Thoracic aorta (tissue), 2 donors: ENCODE results near the gene METAP1D. TPM values are rescaled to one million over a fixed set of nuclear protein-coding genes. Genes with fewer than 3 reads are reported as not detected.

Experiments used
- ATAC-seq: fragments of 150-250 bp; one replicate; pipeline ENCODE4 v1.8.0; 2017; ENCODE audit warnings: low read depth; ENCODE audit not compliant: insufficient number of reproducible peaks, low FRiP score
- DNase-seq: peaks from one replicate; pipeline ENCODE4 v3.0.0-alpha.2; 2020; ENCODE audit warnings: low spot score
- H3K27ac ChIP-seq, 2 donors: fragments of 200-600 bp; sonication (generic); 1 replicate in 1 of 2; 2 replicates in 1 of 2; pipeline ENCODE4 v1.5.1; 2016; ENCODE audit warnings: mild to moderate bottlenecking in 2 of 2, moderate library complexity in 2 of 2
- H3K27me3 ChIP-seq: fragments of 200-600 bp; sonication (generic); replicated peaks from 2 replicates; pipeline ENCODE4 v1.6.0; 2016; ENCODE audit warnings: mild to moderate bottlenecking; ENCODE audit not compliant: insufficient read depth
- H3K36me3 ChIP-seq: fragments of 200-600 bp; sonication (generic); one replicate; pipeline ENCODE4 v1.5.1; 2016
- H3K4me1 ChIP-seq, 2 donors: fragments of 200-600 bp; sonication (generic); 1 replicate in 1 of 2; 2 replicates in 1 of 2; pipeline versions ENCODE4 v1.5.1 to v1.6.0; 2016; ENCODE audit warnings: low read depth in 2 of 2, mild to moderate bottlenecking in 1 of 2; ENCODE audit not compliant: control insufficient read depth in 1 of 2
- H3K4me3 ChIP-seq: fragments of 200-600 bp; sonication (generic); 2 replicates; pipeline ENCODE4 v1.5.1; 2016; ENCODE audit warnings: mild to moderate bottlenecking
- H3K9me3 ChIP-seq: fragments of 200-600 bp; sonication (generic); 2 replicates; pipeline ENCODE4 v1.5.1; 2016
- total RNA-seq, 2 donors: library from RNA; depleted of rRNA; stranded (reverse); fragments of >200 nt; gene quantifications; one replicate each; pipeline versions ENCODE4 v1.1.0 to v1.2.3, GENCODE V29; 2016
- TF ChIP-seq, protein P1 (sequence below): fragments of 200-600 bp; sonication (generic); IDR thresholded peaks from one replicate; pipeline ENCODE4 v1.5.1; 2019; ENCODE audit warnings: antibody characterized with exemption

The METAP1D gene
- total RNA-seq, 2 donors from 2014 or later = 3.2 to 10.8 TPM

DNA sequence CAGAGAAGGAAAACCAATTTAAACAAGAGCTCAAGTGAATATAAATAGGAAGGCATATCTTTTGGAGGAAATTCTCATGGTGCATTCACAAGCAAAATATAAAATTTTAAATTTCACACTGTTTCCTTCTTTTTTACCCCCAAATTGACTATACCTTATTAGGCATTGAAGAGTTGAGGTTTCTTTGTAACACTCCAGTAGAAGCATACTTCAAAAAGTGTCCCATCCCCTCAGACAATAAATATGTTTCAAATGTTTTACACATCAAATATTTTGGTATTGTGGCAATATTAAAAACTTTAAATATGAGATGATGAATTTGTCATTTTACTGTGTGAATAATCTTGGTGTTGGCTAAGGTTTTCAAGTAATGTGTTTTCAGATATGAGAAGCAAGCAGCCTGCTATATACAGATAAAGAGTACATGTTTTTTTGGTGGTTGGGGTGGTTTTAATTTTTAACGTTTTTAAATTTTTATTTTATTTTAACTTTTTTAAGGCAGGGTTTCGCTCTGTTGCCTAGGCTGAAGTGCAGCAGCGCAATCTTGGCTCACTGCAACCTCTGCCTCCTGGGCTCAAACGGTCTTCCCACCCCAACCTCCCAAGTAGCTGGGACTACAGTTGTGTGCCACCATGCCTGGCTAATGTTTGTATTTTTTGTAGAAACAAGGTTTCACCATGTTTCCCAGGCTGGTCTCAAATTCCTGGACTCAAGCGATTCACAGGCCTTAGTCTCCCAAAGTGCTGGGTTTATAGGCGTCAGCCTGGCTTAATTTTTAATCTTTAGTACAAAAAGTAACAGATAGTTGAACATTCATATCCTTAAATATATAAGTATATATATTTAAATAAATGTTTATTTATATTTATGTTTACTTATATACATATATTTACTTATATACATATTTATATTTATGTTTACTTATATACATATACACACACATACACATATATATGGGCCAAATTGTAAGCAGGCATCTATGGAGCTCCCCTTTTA is 49.1 kb downstream of the METAP1D start:
- H3K9me3 ChIP-seq = no peaks in the 10 kb centered on the region
- no peaks in the 10 kb centered on the region for H3K4me1 ChIP-seq
- TF ChIP-seq, protein P1, sequence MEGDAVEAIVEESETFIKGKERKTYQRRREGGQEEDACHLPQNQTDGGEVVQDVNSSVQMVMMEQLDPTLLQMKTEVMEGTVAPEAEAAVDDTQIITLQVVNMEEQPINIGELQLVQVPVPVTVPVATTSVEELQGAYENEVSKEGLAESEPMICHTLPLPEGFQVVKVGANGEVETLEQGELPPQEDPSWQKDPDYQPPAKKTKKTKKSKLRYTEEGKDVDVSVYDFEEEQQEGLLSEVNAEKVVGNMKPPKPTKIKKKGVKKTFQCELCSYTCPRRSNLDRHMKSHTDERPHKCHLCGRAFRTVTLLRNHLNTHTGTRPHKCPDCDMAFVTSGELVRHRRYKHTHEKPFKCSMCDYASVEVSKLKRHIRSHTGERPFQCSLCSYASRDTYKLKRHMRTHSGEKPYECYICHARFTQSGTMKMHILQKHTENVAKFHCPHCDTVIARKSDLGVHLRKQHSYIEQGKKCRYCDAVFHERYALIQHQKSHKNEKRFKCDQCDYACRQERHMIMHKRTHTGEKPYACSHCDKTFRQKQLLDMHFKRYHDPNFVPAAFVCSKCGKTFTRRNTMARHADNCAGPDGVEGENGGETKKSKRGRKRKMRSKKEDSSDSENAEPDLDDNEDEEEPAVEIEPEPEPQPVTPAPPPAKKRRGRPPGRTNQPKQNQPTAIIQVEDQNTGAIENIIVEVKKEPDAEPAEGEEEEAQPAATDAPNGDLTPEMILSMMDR = no peak
- H3K4me3 ChIP-seq = no peak overlapping the region
- no peak for ATAC-seq
- no peak for DNase-seq
- H3K27ac ChIP-seq = no peak overlapping the region
- no peaks in the 10 kb centered on the region for H3K36me3 ChIP-seq
- H3K27me3 ChIP-seq = no peaks in the 10 kb centered on the region

DNA sequence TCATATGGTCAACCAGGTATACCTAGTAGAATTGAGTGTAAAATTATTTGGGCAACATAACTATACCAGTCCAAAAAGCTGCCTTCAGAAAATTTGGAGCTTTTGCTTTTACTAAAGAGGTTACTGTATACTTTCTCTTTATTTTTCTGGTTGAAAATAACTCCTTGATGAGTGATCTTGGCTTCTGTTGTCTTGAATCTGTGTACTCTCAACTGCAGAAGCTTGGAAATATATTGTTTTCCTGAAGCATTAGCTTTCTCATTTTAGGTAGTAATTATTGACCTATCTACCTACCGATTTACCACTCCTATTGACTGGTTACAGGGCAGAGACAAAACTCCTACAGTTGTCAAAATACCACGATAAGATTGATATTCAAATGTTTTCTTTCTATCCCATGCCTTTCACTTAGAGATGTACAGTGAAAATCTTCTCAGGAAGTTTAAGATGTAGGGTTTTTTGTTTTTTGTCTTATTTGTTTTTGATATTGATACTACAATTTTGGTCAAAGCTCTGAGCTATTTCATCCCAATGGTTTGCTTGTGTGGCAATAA is 49.9 kb downstream of the METAP1D start:
- no peaks in the 10 kb centered on the region for H3K9me3 ChIP-seq
- H3K27ac ChIP-seq = no peak overlapping the region
- no peak for ATAC-seq
- TF ChIP-seq, protein P1 = no peak
- H3K4me1 ChIP-seq = no peaks in the 10 kb centered on the region
- no peaks in the 10 kb centered on the region for H3K27me3 ChIP-seq
- no peak overlapping the region for H3K4me3 ChIP-seq
- no peak for DNase-seq
- no peaks in the 10 kb centered on the region for H3K36me3 ChIP-seq

- DNase-seq (no peak), ATAC-seq (no peak)
- Histone ChIP-seq H3K27ac (no peak overlapping the region), H3K9me3 (no peaks in the 10 kb centered on the region), H3K27me3 (no peaks in the 10 kb centered on the region), H3K36me3 (no peaks in the 10 kb centered on the region), H3K4me3 (no peak overlapping the region), H3K4me1 (no peaks in the 10 kb centered on the region)
- TF ChIP-seq, protein P1 = no peak
Measured at GRCh38 chr2:172050479-172051125, 50.8 kb downstream of the METAP1D start.

DNA sequence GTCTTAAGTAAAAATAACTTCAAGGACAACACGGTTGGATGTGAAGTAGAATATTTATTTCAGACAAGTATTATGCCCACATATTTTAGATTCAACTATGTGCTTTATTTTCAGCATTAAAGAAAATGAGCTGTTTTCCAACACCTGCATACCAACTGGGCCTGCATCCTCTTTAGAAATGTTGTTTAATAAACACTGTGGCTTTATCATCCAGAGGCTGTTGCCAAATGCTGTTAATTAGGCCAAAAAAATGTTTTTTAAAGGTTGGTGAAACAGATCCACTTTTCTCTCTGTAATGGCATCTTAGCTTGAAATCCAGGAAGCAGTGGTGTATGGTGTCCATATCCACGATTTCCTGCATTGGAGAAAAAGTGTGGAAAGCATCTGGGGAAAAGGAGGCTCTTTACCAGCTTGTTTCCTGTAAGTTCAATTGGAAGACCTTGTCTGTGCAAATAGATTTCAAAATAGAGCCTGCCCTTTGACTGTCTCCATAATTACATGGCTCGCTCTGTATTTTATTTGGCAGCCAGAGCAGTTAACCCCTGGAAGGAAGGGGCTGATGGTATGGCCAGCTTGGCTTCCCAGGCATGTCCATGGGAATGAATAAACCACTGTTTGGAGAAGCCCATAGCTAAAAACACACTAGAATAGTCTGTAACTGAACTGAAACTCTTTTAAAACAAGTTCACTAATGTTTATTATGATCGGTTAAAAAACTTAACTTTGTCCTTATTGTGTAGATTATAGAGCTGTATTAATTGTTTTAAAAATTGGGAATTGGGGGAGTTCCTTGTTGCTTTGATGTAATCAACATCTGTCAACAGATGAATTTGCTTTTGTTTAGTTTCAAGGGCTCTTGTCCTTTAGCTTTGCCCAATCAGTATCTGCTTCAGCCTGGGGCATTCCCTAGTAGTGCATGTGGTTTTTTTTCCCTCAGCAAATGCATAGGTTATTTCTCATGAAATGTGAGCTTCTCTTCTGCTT is 52.5 kb downstream of the METAP1D start:
- H3K27ac ChIP-seq = no peak overlapping the region
- H3K4me1 ChIP-seq = no peaks in the 10 kb centered on the region
- no peak overlapping the region for H3K4me3 ChIP-seq
- DNase-seq (no peak), ATAC-seq (no peak)
- H3K36me3 ChIP-seq = no peaks in the 10 kb centered on the region
- H3K27me3 ChIP-seq = no peaks in the 10 kb centered on the region
- TF ChIP-seq, protein P1 = no peak
- no peaks in the 10 kb centered on the region for H3K9me3 ChIP-seq
